Mesenteric fat pad (tissue), 1 donor: ENCODE results near the gene ARMH1. TPM values are rescaled to one million over a fixed set of nuclear protein-coding genes. Genes with fewer than 3 reads are reported as not detected.
A peak's percentile ranks its signal among the peaks of the same experiment; 100 is the strongest.
"Not testable (repeated sequence)": the region's sequence is repeated elsewhere in the genome, so short reads cannot be mapped to it uniquely, and the experiment has no call there.

Source experiments
- DNase-seq: peaks from one replicate; pipeline ENCODE4 v3.0.0-alpha.2; 2020; ENCODE audit warnings: low spot score
- total RNA-seq: library from RNA; stranded (reverse); fragmentation: NEBNext Ultra II Directional; extraction: Animal tissue kit (Norgen Biotek cat#: 25700); gene quantifications from one replicate; pipeline ENCODE4 v1.2.1, GENCODE V29; 2021
- donor health status: DM: yes; HTN: yes; CAD: no.

The ARMH1 gene
- total RNA-seq, 1 donor from 2014 or later, result 1.9 TPM

GRCh38 chr1:44664730-44665370 lies 9.7 kb upstream of the ARMH1 start:
- DNase-seq, result no peak

GRCh38 chr1:44666719-44667118 lies 7.8 kb upstream of the ARMH1 start:
- not testable (repeated sequence) for DNase-seq

GRCh38 chr1:44670751-44671640 lies 3.5 kb upstream of the ARMH1 start:
- no peak for DNase-seq

DNA sequence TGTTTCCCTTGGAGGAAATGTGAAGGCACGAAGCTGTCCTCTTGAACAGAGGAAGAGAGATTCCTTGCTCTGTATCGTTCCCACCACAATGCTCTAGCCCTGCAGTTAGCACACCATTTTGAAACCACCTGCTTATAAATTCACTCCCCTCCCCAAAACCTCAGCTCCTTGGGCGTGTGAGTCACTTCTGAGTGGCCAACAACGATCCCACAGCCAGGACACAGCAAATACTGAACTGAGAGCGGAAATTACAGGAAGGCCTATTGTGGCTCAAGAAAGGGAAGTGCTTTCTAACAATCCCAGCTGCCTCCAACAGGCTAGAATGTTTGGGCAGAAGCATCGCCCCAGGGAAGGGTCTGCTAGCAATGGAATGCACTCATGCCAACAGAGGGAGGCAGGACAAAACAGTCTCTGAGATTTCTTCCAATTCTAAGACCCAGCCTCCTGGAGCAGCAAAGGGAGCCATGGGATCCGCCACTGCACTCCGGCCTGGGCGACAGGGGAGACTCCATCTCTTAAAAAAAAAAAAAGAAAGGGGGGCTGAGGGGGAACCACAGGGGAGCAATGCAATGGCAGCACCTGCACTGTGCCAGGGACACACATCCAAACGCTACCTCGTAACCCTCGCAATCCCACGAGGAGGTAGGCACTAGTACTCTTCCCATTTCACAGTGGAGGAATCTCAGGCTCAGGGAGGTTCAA lies 2.1 kb upstream of the ARMH1 start:
- peak; percentile 62 for DNase-seq

- DNase-seq, result peak; percentile 67
Observed at GRCh38 chr1:44672961-44673674, 1.4 kb upstream of the ARMH1 start.

- DNase-seq, result no peak
Observed at GRCh38 chr1:44673675-44674112, 820 bp upstream of the ARMH1 start.

DNA sequence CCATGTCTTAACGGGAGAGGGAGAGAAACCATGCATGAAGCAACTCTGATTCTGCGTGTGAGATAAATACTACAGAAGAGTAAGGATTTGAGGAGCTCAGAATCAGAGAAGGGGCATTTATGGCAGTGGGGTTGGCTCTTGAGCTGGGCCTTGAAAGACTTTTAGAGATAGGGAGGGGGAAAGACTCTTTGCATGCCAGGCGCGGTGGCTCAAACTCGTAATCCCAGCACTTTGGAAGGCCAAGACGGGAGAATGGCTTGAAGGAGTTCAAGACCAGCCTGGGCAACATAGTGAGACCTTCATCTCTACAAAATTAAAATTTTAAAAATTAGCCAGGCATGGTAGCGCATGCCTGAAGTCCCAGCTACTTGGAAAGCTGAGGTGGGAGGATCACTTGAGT lies 672 bp downstream of the ARMH1 start:
- DNase-seq, result no peak

DNA sequence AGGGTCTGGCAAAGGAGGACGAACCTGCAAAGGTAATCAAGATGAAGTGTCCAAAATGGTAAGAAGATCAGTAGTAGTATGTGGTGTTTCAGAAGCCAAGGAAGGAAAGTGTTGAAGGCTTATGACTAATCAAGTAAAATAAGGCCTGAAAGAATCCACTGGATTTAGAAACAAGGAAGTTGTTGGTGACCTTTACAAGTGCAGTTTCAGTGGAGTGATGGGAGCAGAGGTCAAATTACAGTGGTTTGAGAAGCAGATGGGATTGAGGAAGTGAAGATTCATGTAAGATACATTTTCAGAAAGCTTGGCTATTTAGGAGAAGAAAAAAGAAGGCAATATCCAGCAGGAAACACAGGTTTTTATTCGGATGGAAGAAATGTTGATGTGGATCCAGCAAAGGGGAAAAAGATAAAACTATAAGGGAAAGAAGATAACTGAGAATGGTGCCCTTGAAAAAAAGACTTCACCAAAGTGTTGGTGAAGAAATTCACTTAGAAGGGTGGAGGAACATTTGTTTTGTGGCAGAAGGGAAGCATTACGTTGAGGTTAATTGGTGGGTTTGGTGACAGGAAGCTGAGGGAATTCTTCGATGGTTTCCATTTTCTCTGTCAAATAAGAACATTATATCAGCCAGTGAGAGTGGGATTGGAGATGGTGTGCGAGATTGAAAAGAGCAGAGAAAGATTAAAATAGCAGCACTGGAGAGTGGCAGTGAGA lies 2.1 kb downstream of the ARMH1 start:
- no peak for DNase-seq

GRCh38 chr1:44677201-44677766 lies 2.8 kb downstream of the ARMH1 start:
- no peak for DNase-seq

DNA sequence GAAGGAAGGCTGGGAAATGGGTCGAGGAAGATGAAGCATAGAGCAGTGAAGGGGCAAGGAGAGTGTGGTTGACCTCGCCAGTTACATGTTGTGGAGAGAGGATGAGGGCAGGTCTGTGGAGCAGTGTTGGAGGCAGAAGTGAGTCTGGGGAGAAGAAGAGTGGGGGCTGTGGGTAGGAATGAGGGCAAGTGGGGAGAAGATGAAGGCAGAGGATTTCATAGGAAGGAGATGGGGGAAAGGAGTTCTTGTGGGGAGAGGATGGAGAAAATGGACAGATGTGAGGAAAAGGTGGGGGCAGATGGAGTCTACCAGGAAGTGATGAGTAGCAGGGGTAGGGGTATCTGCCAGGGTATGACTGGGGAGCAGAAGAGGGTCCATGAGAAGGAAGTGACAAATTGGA lies 3.6 kb downstream of the ARMH1 start:
- no peak for DNase-seq

DNA sequence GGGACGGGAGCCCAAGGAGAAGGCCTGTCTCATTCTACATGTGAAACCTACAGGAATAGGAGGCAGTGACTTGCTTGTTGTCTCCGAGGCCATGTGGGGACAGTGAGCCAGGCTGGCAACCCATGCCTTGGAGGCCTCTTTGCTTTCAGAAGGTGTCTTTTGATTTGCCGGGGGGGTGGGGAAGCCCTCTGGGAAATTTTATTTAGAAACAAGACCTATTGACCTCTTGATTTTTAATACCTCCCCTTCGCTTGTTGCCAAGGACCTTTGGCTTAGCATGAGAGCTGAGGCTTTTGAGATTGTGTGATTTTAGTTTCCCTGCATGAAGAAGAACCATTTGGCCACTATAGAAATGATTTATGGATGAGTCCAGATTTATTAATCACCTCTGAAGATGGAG lies 4.1 kb downstream of the ARMH1 start:
- DNase-seq, result peak; percentile 45

DNA sequence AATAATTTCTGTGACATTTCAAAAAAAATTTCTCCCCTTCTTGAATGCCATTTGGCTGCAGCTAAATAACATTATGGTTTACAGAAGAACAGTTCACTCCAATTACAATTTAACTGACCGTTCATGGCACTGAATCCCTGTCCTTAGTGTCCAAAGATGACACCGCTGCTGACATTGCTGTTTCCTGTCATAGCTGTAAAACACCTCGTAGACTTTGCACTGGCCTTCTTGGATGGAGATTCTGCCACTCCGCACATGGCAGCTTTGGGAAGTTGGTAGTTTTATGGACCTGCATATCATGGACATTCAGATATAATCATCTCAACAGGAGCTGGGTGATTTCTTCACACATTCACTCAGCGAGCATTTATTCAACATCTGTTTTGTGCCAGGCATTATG lies 5.0 kb downstream of the ARMH1 start:
- no peak for DNase-seq

DNA sequence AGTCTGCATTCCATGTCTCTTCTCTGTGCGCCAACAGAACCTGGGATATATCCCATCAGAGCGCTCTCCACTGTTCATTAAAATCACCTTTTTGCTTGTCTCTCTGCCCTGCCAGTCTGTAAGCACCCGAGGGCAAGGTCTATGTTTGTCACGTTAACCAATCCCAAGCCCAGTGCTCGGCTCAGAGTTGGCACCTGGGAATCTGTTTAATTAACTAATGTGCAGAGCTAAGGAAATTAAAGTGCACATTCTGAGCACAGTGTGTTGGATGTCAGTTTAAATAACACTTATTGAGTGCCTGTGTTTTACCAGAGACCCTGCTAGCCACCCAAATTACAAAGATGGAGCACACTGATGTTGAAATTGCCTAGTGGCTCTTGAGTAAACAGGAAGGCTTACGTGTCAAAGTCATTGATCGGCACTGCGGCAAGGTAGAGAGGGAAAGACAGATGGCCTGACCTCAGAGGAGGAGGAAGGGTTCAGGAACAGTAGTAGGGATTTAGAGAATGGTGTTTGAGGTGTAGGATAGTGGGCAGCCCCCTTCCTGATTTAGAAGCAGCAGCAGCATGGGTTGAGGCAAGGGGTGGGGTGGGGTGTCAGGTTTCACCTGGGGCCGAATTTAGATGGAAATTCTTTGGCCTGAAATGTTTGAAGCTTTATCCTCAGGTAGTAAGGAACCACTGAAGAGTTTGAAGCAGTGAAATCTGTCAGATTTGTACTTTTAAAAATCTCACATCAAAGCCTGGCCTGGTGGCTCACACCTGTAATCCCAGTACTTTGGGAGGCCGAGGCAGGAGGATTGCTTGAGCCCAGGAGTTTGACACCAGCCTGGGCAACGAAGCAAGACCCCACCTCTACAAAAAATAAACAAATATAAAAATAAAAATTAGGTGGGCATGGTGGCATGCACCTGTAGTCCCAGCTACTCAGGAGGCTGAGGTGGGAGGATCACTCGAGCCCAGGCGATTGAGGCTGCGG lies 7.7 kb downstream of the ARMH1 start:
- peak; percentile 41 for DNase-seq

- DNase-seq, result peak; percentile 28
Observed at GRCh38 chr1:44682883-44683265, 8.4 kb downstream of the ARMH1 start.

DNA sequence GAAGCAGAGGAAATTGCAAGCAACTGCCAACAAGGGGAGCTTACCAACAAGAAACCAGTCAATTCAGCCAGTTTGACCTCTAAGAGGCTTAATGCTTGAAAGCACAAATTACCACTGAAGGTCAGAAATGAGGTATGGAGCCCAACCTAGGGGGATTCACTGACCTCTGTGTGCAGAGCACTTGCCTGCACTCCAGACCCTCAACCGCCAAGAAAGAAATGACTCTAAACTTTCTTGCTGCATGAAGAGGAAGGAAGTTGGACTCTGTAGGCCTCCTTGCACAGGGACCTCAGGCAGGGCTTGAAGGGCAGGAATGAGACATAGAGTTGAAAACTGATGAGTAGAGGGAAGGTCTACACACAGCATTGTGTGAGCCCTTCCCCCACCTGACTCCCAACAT lies 10.0 kb downstream of the ARMH1 start:
- peak; percentile 41 for DNase-seq

DNA sequence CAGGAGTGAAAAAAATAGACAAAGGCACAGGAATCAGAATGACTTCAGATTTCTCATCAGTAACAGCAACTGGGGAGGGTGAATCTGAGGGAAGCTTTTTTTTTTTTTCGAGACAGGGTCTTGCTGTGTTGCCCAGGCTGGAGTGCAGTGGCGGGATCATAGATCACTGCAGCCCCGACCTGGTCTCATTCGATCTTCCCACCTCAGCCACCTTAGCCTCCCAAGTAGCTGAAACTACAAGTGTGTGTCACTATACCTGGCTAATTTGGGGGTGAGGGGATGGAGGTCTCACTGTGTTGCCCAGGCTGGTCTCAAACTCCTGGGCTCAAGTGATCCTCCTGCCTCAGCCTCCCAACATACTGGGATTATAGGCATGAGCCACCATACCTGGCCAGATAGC lies 10.7 kb downstream of the ARMH1 start:
- DNase-seq, result peak; percentile 18

DNA sequence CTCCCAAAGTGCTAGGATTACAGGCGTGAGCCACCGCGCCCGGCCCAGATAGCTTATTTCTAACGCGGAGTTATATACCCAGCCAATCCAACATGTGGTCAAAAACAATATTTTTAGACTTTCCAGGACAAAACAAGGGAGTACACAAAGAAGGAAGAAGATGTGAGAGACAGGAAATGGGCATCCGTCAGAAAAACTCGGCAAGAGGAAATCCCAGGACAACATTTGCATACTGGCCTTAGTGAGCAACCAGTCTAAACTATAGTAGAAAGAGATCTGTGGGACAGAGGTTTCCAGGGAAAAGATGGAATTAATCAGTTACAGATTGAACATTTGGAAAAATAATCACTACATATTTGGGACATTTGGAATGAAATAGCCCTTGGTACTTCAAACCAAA lies 11.4 kb downstream of the ARMH1 start:
- no peak for DNase-seq

GRCh38 chr1:44688760-44689446 lies 14.4 kb downstream of the ARMH1 start:
- DNase-seq, result no peak

DNA sequence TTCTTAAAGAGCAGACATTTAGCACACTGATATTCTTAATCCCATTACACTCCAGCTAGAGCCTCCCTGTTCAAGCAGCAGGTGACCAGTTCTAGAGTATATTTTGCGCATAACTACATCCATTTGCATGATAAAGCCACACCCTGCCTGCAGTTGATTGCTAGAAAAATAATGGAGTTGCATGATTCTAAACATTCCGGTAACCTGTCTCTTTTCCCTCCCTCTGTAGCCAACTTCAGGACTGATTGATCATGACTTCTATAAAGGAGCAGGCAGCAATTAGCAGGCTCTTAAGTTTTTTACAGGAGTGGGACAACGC lies 14.9 kb downstream of the ARMH1 start:
- DNase-seq, result no peak
